Natural killer cell (primary cell): ENCODE measurements around the gene GNS. TPM values are rescaled to one million over a fixed set of nuclear protein-coding genes. Genes with fewer than 3 reads are reported as not detected.

ENCODE experiments used
- ATAC-seq, 3 donors: fragments of 150-1000 bp in 2 of 3; fragments of 200-7000 bp in 1 of 3; cut with Tn5 transposase; 1 replicate in 1 of 3; 2 replicates in 2 of 3; pipeline ENCODE4 v1.10.0; 2021; ENCODE audit warnings: mild to moderate bottlenecking in 2 of 3, moderate library complexity in 2 of 3
- DNase-seq, 2 donors: peaks; one replicate each; pipeline versions ENCODE4 v3.0.0 to v3.0.0-alpha.2; 2013 to 2021; ENCODE audit warnings: mixed read lengths in 1 of 2
- H3K27ac ChIP-seq: one replicate; pipeline ENCODE4 v1.5.1; 2013; ENCODE audit warnings: mild to moderate bottlenecking, low read length
- H3K27me3 ChIP-seq: one replicate; pipeline ENCODE4 v1.6.1; 2013; ENCODE audit warnings: low read length; ENCODE audit not compliant: control insufficient read depth, insufficient read depth
- H3K36me3 ChIP-seq: one replicate; pipeline ENCODE4 v1.6.1; 2013; ENCODE audit warnings: low read length; ENCODE audit not compliant: control insufficient read depth, insufficient read depth
- H3K4me1 ChIP-seq: one replicate; pipeline ENCODE4 v1.6.1; 2013; ENCODE audit warnings: low read length; ENCODE audit not compliant: control insufficient read depth, insufficient read depth
- H3K4me3 ChIP-seq: one replicate; pipeline ENCODE4 v1.5.1; 2013; ENCODE audit warnings: low read length
- H3K9me3 ChIP-seq: one replicate; pipeline ENCODE4 v1.6.1; 2013; ENCODE audit warnings: low read length; ENCODE audit not compliant: control insufficient read depth, insufficient read depth
- H3K27ac Mint-ChIP-seq, 2 donors: one replicate each; pipeline ENCODE4 v1.8.0; 2022; ENCODE audit warnings: mild to moderate bottlenecking in 2 of 2, mixed read lengths in 2 of 2, moderate library complexity in 1 of 2
- H3K27me3 Mint-ChIP-seq, 2 donors: one replicate each; pipeline ENCODE4 v1.8.0; 2022; ENCODE audit warnings: low read depth in 2 of 2, mixed read lengths in 2 of 2
- H3K36me3 Mint-ChIP-seq: one replicate; pipeline ENCODE4 v1.8.0; 2022; ENCODE audit warnings: mixed read lengths
- H3K4me1 Mint-ChIP-seq, 2 donors: one replicate each; pipeline ENCODE4 v1.8.0; 2022; ENCODE audit warnings: mixed read lengths in 2 of 2
- H3K4me3 Mint-ChIP-seq: one replicate; pipeline ENCODE4 v1.8.0; 2022; ENCODE audit warnings: mild to moderate bottlenecking, moderate library complexity, mixed read lengths
- H3K9me3 Mint-ChIP-seq, 2 donors: one replicate each; pipeline ENCODE4 v1.8.0; 2022; ENCODE audit warnings: mixed read lengths in 2 of 2
- CTCF ChIP-seq: fragments of 200-600 bp; IDR thresholded peaks from one replicate; pipeline ENCODE4 v1.8.0; 2022; ENCODE audit warnings: antibody characterized with exemption
- WGBS: methylation state at CpG from one replicate; pipeline ENCODE4 v1.1.7; 2013; ENCODE audit warnings: missing lambda C conversion rate; ENCODE audit not compliant: insufficient coverage; 5-methylcytosine and 5-hydroxymethylcytosine counted together
- intact Hi-C: fragments of 100-400 bp; cut with micrococcal nuclease; formaldehyde crosslinking; loops from one replicate; pipeline ENCODE4 v1.14.2; 2022
- total RNA-seq, 4 donors: library from RNA; stranded (reverse); fragments of 120-200 nt in 1 of 4; gene quantifications; one replicate each; pipeline versions ENCODE4 v1.2.3 to v1.2.4, GENCODE V29; 2013 to 2022

Gene GNS
- total RNA-seq, 3 donors from 2014 or later (not counting 1 experiment from before 2014, with no cell fraction given): 51.9 to 73.9 (median 59.7) TPM

GRCh38 chr12:64785838-64786237 lies 26.6 kb upstream of the GNS start:
- TF ChIP-seq CTCF: no peak
- peaks cover 27% of the 10 kb centered on the region for H3K27me3 ChIP-seq
- ATAC-seq: no peak
- H3K4me3 ChIP-seq: no peak overlapping the region
- peaks cover 9% of the 10 kb centered on the region for H3K4me1 ChIP-seq
- no peak overlapping the region for H3K27ac ChIP-seq
- H3K9me3 ChIP-seq: no peaks in the 10 kb centered on the region
- no peaks in the 10 kb centered on the region for H3K36me3 Mint-ChIP-seq
- intact Hi-C loops: no loop called here
- no peak for DNase-seq
- no peaks in the 10 kb centered on the region for H3K36me3 ChIP-seq
- WGBS: 96% methylated on average over 6 of the region's 6 CpGs
- peaks cover 15 to 25% of the 10 kb centered on the region in 2 donors for H3K4me1 Mint-ChIP-seq
- H3K27ac Mint-ChIP-seq: no peak overlapping the region
- H3K4me3 Mint-ChIP-seq: no peak overlapping the region
- H3K27me3 Mint-ChIP-seq: peaks cover 23 to 29% of the 10 kb centered on the region in 2 donors
- no peaks in the 10 kb centered on the region for H3K9me3 Mint-ChIP-seq

- Mint-ChIP-seq H3K27me3 (peaks cover 40 to 42% of the 10 kb centered on the region in 2 donors), H3K4me1 (peaks cover 15 to 25% of the 10 kb centered on the region in 2 donors), H3K36me3 (peaks cover 2% of the 10 kb centered on the region), H3K4me3 (peak overlapping the region; percentile 94), H3K27ac (peak overlapping the region in 1 of 2 donors; percentile 70), H3K9me3 (peaks cover 0 to 2% of the 10 kb centered on the region in 2 donors)
- Histone ChIP-seq H3K4me1 (peaks cover 13% of the 10 kb centered on the region), H3K4me3 (no peak overlapping the region), H3K27me3 (peaks cover 31% of the 10 kb centered on the region), H3K27ac (no peak overlapping the region), H3K9me3 (no peaks in the 10 kb centered on the region), H3K36me3 (no peaks in the 10 kb centered on the region)
- TF ChIP-seq CTCF: no peak
- intact Hi-C loops: no loop called here
- DNase-seq (no peak), ATAC-seq (no peak)
- 44% methylated on average over 4 of the region's 6 CpGs for WGBS
Observed at GRCh38 chr12:64782191-64782876, 23.1 kb upstream of the GNS start.

- Histone ChIP-seq H3K27me3 (peaks cover 31% of the 10 kb centered on the region), H3K9me3 (no peaks in the 10 kb centered on the region), H3K4me3 (peak overlapping the region; percentile 36), H3K4me1 (peaks cover 13% of the 10 kb centered on the region), H3K36me3 (no peaks in the 10 kb centered on the region), H3K27ac (no peak overlapping the region)
- TF ChIP-seq CTCF: no peak
- no peak for DNase-seq
- intact Hi-C loops: no loop called here
- peaks cover 0 to 5% of the 10 kb centered on the region in 2 donors for H3K9me3 Mint-ChIP-seq
- peaks cover 10% of the 10 kb centered on the region for H3K36me3 Mint-ChIP-seq
- peak overlapping the region; percentile 65 to 70 for H3K27ac Mint-ChIP-seq
- H3K27me3 Mint-ChIP-seq: peaks cover 45 to 47% of the 10 kb centered on the region in 2 donors
- WGBS: 6% methylated on average over 38 of the region's 39 CpGs
- H3K4me1 Mint-ChIP-seq: peaks cover 15 to 25% of the 10 kb centered on the region in 2 donors
- ATAC-seq: peak; percentile 30 to 44 (median 40)
- peak overlapping the region; percentile 94 for H3K4me3 Mint-ChIP-seq
Observed at GRCh38 chr12:64781280-64782190, 22.3 kb upstream of the GNS start.
